PC-9 (cell line): Measurements from ENCODE around the gene RAB8A. TPM values are rescaled to one million over a fixed set of nuclear protein-coding genes. Genes with fewer than 3 reads are reported as not detected.

Source experiments
- BruUV-seq: library from RNA; stranded (reverse); fragments of 400-500 nt; replicated peaks from 2 replicates; lab custom pipeline; 2021; lab: Mats Ljungman, UMichigan
- CTCF ChIA-PET: fragments of 300-600 bp; sonication (Branson Sonifier 250); formaldehyde crosslinking; loops from one replicate; lab custom pipeline; 2022; ENCODE audit warnings: antibody characterized with exemption; lab: Charles Lee
- POLR2A ChIA-PET: fragments of 300-600 bp; sonication (Branson Sonifier 250); formaldehyde crosslinking; loops from one replicate; lab custom pipeline; 2022; ENCODE audit warnings: antibody characterized with exemption; ENCODE audit not compliant: unreplicated experiment; lab: Charles Lee
- DNase-seq, 2 experiments: peaks; one replicate each; pipeline versions ENCODE4 v3.0.0 to v3.0.0-alpha.2; 2015 to 2022; ENCODE audit warnings: mixed read lengths in 1 of 2
- H2AFZ ChIP-seq: fragments of 200-600 bp; sonication (generic); 2 replicates; pipeline ENCODE4 v1.8.1; 2017; ENCODE audit warnings: antibody characterized with exemption
- H3F3A ChIP-seq: fragments of 200-600 bp; sonication (generic); 2 replicates; pipeline ENCODE4 v1.8.1; 2017; ENCODE audit warnings: antibody characterized with exemption, mild to moderate bottlenecking, low read depth; ENCODE audit not compliant: insufficient read depth
- H3K27ac ChIP-seq: fragments of 200-600 bp; sonication (generic); 2 replicates; pipeline ENCODE4 v1.6.1; 2016; ENCODE audit warnings: mixed run types
- H3K27me3 ChIP-seq: fragments of 200-600 bp; sonication (generic); 2 replicates; pipeline ENCODE4 v1.6.1; 2016; ENCODE audit warnings: low read depth, mixed run types; ENCODE audit not compliant: insufficient read depth
- H3K36me3 ChIP-seq: fragments of 200-600 bp; sonication (generic); 2 replicates; pipeline ENCODE4 v1.6.1; 2016; ENCODE audit warnings: low read depth, mixed run types
- H3K4me1 ChIP-seq: fragments of 200-600 bp; sonication (generic); replicated peaks from 2 replicates; pipeline ENCODE4 v1.6.1; 2016; ENCODE audit warnings: mixed run types; ENCODE audit not compliant: insufficient read depth
- H3K4me2 ChIP-seq: fragments of 200-600 bp; sonication (generic); 2 replicates; pipeline ENCODE4 v1.6.1; 2017; ENCODE audit warnings: mixed run types
- H3K4me3 ChIP-seq: fragments of 200-600 bp; sonication (generic); 2 replicates; pipeline ENCODE4 v1.6.1; 2016; ENCODE audit warnings: mixed run types
- H3K79me2 ChIP-seq: fragments of 200-600 bp; sonication (generic); 2 replicates; pipeline ENCODE4 v1.6.1; 2017; ENCODE audit warnings: low read depth, mixed run types
- H3K9me2 ChIP-seq: fragments of 200-600 bp; sonication (generic); 2 replicates; pipeline ENCODE4 v1.8.1; 2017; ENCODE audit warnings: mild to moderate bottlenecking; ENCODE audit not compliant: insufficient read depth
- H3K9me3 ChIP-seq: fragments of 200-600 bp; sonication (generic); 2 replicates; pipeline ENCODE4 v1.8.1; 2016; ENCODE audit warnings: low read depth; ENCODE audit not compliant: insufficient read depth
- H4K20me1 ChIP-seq: fragments of 200-600 bp; sonication (generic); 2 replicates; pipeline ENCODE4 v1.8.1; 2017; ENCODE audit not compliant: insufficient read depth
- EZH2 ChIP-seq: fragments of 200-600 bp; sonication (generic); IDR thresholded peaks from 2 replicates; pipeline ENCODE4 v1.8.0; 2017; ENCODE audit warnings: antibody characterized with exemption, low read depth
- intact Hi-C: fragments of 100-400 bp; cut with micrococcal nuclease; formaldehyde crosslinking; loops from one replicate; pipeline ENCODE4 v1.10.0; 2022; ENCODE audit not compliant: unreplicated experiment
- total RNA-seq: library from RNA; stranded (reverse); gene quantifications from 2 replicates; pipeline ENCODE4 v1.2.3, GENCODE V29; 2021
- TF ChIP-seq, protein P1 (sequence below): fragments of 200-600 bp; sonication (generic); conservative IDR thresholded peaks from 2 replicates; pipeline ENCODE4 v1.6.1; 2017; ENCODE audit warnings: mixed run types, antibody characterized with exemption, mild to moderate bottlenecking, moderate library complexity

The RAB8A gene
- total RNA-seq, 1 experiment from 2014 or later, result 104 TPM

- ChIA-PET CTCF (no interaction called here), POLR2A (no interaction called here)
- Histone ChIP-seq H3K27ac (peak overlapping the region; percentile 80), H3K27me3 (no peaks in the 10 kb centered on the region), H4K20me1 (no peaks in the 10 kb centered on the region), H3K4me1 (peaks cover 89% of the 10 kb centered on the region), H3K4me2 (0 out of 2 replicates have a peak overlapping the region, but pooled peaks have one; percentile 1), H3K9me3 (no peaks in the 10 kb centered on the region), H3K9me2 (no peaks in the 10 kb centered on the region), H3K4me3 (no peak overlapping the region), H2AFZ (no peak overlapping the region), H3K79me2 (peaks cover 25% of the 10 kb centered on the region), H3K36me3 (peaks cover 64% of the 10 kb centered on the region), H3F3A (peaks cover 93% of the 10 kb centered on the region)
- no peak for TF ChIP-seq EZH2
- TF ChIP-seq, protein P1, sequence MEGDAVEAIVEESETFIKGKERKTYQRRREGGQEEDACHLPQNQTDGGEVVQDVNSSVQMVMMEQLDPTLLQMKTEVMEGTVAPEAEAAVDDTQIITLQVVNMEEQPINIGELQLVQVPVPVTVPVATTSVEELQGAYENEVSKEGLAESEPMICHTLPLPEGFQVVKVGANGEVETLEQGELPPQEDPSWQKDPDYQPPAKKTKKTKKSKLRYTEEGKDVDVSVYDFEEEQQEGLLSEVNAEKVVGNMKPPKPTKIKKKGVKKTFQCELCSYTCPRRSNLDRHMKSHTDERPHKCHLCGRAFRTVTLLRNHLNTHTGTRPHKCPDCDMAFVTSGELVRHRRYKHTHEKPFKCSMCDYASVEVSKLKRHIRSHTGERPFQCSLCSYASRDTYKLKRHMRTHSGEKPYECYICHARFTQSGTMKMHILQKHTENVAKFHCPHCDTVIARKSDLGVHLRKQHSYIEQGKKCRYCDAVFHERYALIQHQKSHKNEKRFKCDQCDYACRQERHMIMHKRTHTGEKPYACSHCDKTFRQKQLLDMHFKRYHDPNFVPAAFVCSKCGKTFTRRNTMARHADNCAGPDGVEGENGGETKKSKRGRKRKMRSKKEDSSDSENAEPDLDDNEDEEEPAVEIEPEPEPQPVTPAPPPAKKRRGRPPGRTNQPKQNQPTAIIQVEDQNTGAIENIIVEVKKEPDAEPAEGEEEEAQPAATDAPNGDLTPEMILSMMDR, result no peak
- no peak for DNase-seq
- intact Hi-C loops, result no loop called here
- no TSS peak for BruUV-seq
Observed at GRCh38 chr19:16091546-16092475, 19.9 kb upstream of the RAB8A start.

- no peak overlapping the region for H2AFZ ChIP-seq
- no peaks in the 10 kb centered on the region for H3K9me3 ChIP-seq
- peaks cover 29% of the 10 kb centered on the region for H3K79me2 ChIP-seq
- peak overlapping the region; percentile 80 for H3K27ac ChIP-seq
- H3K27me3 ChIP-seq, result no peaks in the 10 kb centered on the region
- intact Hi-C loops, result no loop called here
- no peak overlapping the region for H3K4me3 ChIP-seq
- DNase-seq, result no peak
- ChIA-PET CTCF (interaction anchor here (0.6 kb wide), 1 partner anchor 288 kb away, joined by 3 read pairs; no protein-coding TSS in a partner anchor), POLR2A (interaction anchor here (0.6 to 0.7 kb wide), 4 partner anchors 24 to 116 kb away, joined by 3 to 8 read pairs (median 5); no protein-coding TSS in a partner anchor)
- TF ChIP-seq, protein P1, result no peak
- no peak for TF ChIP-seq EZH2
- peaks cover 55% of the 10 kb centered on the region for H3K36me3 ChIP-seq
- H3K9me2 ChIP-seq, result no peaks in the 10 kb centered on the region
- peaks cover 87% of the 10 kb centered on the region for H3K4me1 ChIP-seq
- no peaks in the 10 kb centered on the region for H4K20me1 ChIP-seq
- BruUV-seq, result no TSS peak
- no peak overlapping the region for H3K4me2 ChIP-seq
- H3F3A ChIP-seq, result peaks cover 88% of the 10 kb centered on the region
Observed at GRCh38 chr19:16094360-16095070, 17.2 kb upstream of the RAB8A start.

- H3K9me2 ChIP-seq, result no peaks in the 10 kb centered on the region
- peaks cover 29% of the 10 kb centered on the region for H3K79me2 ChIP-seq
- H4K20me1 ChIP-seq, result no peaks in the 10 kb centered on the region
- TF ChIP-seq, protein P1, result no peak
- TF ChIP-seq EZH2, result no peak
- H3F3A ChIP-seq, result peaks cover 88% of the 10 kb centered on the region
- intact Hi-C loops, result no loop called here
- no TSS peak for BruUV-seq
- peaks cover 81% of the 10 kb centered on the region for H3K4me1 ChIP-seq
- H3K27me3 ChIP-seq, result no peaks in the 10 kb centered on the region
- CTCF ChIA-PET, result no interaction called here
- H3K36me3 ChIP-seq, result peaks cover 58% of the 10 kb centered on the region
- H3K27ac ChIP-seq, result no peak overlapping the region
- H3K4me2 ChIP-seq, result no peak overlapping the region
- no peak overlapping the region for H2AFZ ChIP-seq
- H3K4me3 ChIP-seq, result no peak overlapping the region
- no peaks in the 10 kb centered on the region for H3K9me3 ChIP-seq
- POLR2A ChIA-PET, result interaction anchor here (0.6 to 0.7 kb wide), 3 partner anchors 25 to 116 kb away, joined by 5 to 8 read pairs (median 5); no protein-coding TSS in a partner anchor
- DNase-seq, result no peak
Observed at GRCh38 chr19:16095071-16095571, 16.6 kb upstream of the RAB8A start.
